Gastroesophageal sphincter (tissue), 4 donors: Measurements from ENCODE around the gene MTARC2. TPM values are rescaled to one million over a fixed set of nuclear protein-coding genes. Genes with fewer than 3 reads are reported as not detected.

Experiments
- ATAC-seq: fragments of 150-250 bp; one replicate; pipeline ENCODE4 v1.9.1; 2016; ENCODE audit warnings: mild to moderate bottlenecking, moderate library complexity
- H3K27ac ChIP-seq, 4 donors: fragments of 200-600 bp; sonication (generic) in 3 of 4; 1 replicate in 3 of 4; 2 replicates in 1 of 4; pipeline ENCODE4 v1.5.1; 2016 to 2019
- H3K27me3 ChIP-seq: fragments of 200-600 bp; sonication (generic); one replicate; pipeline ENCODE4 v1.5.1; 2019
- H3K36me3 ChIP-seq, 2 donors: fragments of 200-600 bp; sonication (generic); one replicate each; pipeline ENCODE4 v1.5.1; 2019; ENCODE audit warnings: control low read depth in 1 of 2
- H3K4me1 ChIP-seq, 3 donors: fragments of 200-600 bp; sonication (generic); 1 replicate in 2 of 3; 2 replicates in 1 of 3; pipeline ENCODE4 v1.5.1; 2016 to 2019; ENCODE audit warnings: control low read depth in 2 of 3
- H3K4me3 ChIP-seq, 2 donors: fragments of 200-600 bp; sonication (generic); one replicate each; pipeline ENCODE4 v1.5.1; 2019; ENCODE audit warnings: mild to moderate bottlenecking in 1 of 2, moderate library complexity in 1 of 2
- H3K9me3 ChIP-seq, 3 donors: fragments of 200-600 bp; sonication (generic); one replicate each; pipeline ENCODE4 v1.5.1; 2017 to 2019; ENCODE audit warnings: control low read depth in 2 of 3
- EP300 ChIP-seq: sonication (generic); formaldehyde crosslinking; IDR thresholded peaks from one replicate; pipeline ENCODE4 v1.6.1; 2017; ENCODE audit warnings: antibody characterized with exemption, mild to moderate bottlenecking
- POLR2A ChIP-seq, 2 donors: fragments of 450-650 bp; IDR thresholded peaks; one replicate each; pipeline ENCODE4 v1.6.1; 2017; ENCODE audit warnings: antibody characterized with exemption in 2 of 2, mild to moderate bottlenecking in 2 of 2, moderate library complexity in 1 of 2
- POLR2AphosphoS5 ChIP-seq: sonication (generic); formaldehyde crosslinking; IDR thresholded peaks from one replicate; pipeline ENCODE4 v1.6.1; 2017; ENCODE audit warnings: antibody characterized with exemption
- WGBS, 2 donors: methylation state at CpG; one replicate each; pipeline ENCODE4 v1.1.5; 2018; ENCODE audit warnings: low coverage in 1 of 2; 5-methylcytosine and 5-hydroxymethylcytosine counted together
- total RNA-seq, 4 donors: library from RNA; depleted of rRNA; stranded (reverse); fragments of >200 nt; gene quantifications; one replicate each; pipeline ENCODE4 v1.1.0, GENCODE V29; 2016
- TF ChIP-seq, protein P1 (sequence below), 4 experiments: fragments of 200-600 bp in 2 of 4; fragments of 450-650 bp in 2 of 4; sonication (generic) in 1 of 4; IDR thresholded peaks; one replicate each; pipeline ENCODE4 v1.5.1; 2017 to 2019; ENCODE audit warnings: antibody characterized with exemption in 4 of 4, mild to moderate bottlenecking in 2 of 4, moderate library complexity in 2 of 4

The MTARC2 gene
- total RNA-seq, 4 donors from 2014 or later, result 13.0 to 32.5 (median 17.9) TPM

DNA sequence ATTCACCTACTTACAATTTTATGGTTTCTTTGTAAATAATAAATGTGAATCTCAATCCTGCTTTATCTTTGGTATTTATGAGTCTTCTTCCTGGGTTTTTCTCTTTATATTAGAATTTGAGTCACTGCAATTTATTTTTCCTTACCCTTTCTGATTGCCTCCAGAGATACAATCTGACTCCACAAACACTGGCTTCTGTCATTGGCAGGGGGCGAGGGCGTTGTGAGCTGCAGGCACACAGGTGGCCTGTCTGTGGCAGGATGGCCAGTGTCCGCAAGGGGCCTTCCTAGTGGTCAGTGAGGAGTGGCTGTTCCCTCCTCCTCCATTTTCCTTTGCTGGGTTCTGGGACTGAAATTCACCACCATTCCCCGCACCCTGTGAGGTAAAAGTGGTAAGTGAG is 36.6 kb downstream of the MTARC2 start:
- no peak for TF ChIP-seq POLR2A (IDR thresholded peaks at IDR 0.05)
- TF ChIP-seq EP300, result no peak
- TF ChIP-seq POLR2AphosphoS5, result no peak
- TF ChIP-seq, protein P1, sequence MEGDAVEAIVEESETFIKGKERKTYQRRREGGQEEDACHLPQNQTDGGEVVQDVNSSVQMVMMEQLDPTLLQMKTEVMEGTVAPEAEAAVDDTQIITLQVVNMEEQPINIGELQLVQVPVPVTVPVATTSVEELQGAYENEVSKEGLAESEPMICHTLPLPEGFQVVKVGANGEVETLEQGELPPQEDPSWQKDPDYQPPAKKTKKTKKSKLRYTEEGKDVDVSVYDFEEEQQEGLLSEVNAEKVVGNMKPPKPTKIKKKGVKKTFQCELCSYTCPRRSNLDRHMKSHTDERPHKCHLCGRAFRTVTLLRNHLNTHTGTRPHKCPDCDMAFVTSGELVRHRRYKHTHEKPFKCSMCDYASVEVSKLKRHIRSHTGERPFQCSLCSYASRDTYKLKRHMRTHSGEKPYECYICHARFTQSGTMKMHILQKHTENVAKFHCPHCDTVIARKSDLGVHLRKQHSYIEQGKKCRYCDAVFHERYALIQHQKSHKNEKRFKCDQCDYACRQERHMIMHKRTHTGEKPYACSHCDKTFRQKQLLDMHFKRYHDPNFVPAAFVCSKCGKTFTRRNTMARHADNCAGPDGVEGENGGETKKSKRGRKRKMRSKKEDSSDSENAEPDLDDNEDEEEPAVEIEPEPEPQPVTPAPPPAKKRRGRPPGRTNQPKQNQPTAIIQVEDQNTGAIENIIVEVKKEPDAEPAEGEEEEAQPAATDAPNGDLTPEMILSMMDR (IDR thresholded peaks at IDR 0.05), result no peak
- Histone ChIP-seq H3K4me3 (no peak overlapping the region), H3K27ac (no peak overlapping the region), H3K27me3 (no peaks in the 10 kb centered on the region), H3K9me3 (no peaks in the 10 kb centered on the region), H3K4me1 (peaks cover 0 to 42% (median 6%) of the 10 kb centered on the region in 3 donors), H3K36me3 (peaks cover 0 to 51% of the 10 kb centered on the region in 2 donors)
- ATAC-seq, result no peak
- WGBS, 2 donors, result 100% methylated on average over 3 of the region's 4 CpGs; no CpG with 5 or more reads in 1 of the 2 donors

DNA sequence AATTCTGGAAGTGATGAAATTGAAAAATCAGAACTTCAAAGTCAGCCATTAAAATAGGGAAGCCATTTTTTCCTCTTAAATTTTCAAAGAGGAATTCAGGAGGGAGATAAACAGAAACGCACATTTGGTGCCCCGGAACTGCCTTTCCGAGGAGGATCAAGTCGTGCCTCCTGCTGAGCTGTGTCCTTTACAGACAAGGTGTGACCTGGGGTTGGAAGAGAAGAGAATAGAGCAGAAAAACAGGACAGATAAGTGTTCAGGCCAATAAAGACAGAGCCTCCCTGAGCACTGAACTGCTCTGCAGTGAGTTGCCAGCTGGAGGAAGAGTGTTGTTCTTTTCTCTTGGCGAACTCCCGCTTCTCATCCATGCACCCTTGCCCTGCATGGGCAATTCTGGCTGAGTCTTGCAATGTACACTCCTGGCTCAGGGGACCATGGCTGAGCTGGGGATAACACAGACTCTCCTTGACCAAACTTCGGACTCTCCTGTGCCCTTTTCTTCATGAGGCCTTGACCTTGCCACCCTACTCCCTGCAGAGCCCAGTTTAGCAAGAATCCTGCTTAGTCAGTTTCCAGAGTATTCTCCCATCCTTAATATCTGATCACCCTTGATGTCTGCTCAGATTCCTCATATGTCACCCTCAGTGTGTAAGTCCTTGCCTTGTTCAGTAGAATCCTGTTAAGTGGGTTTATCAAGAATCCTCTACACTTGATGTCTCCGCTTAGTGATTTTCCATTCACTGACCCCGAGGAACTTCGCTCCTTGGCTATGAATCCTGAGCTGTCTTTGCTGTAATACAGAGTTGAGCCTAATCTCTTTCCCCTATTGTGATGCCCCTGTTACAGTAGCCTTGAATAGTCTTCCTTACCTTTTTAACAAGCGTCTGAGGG is 37.3 kb downstream of the MTARC2 start:
- Histone ChIP-seq H3K4me1 (peaks cover 0 to 48% (median 6%) of the 10 kb centered on the region in 3 donors), H3K27me3 (no peaks in the 10 kb centered on the region), H3K9me3 (no peaks in the 10 kb centered on the region), H3K36me3 (peaks cover 0 to 44% of the 10 kb centered on the region in 2 donors), H3K4me3 (peak overlapping the region in 1 of 2 donors; percentile 78), H3K27ac (peak overlapping the region in 3 of 4 donors; percentile 48 to 81 (median 79))
- ATAC-seq, result no peak
- WGBS, 2 donors, result 90 to 92% methylated on average over 9 to 11 of the region's 11 CpGs
- no peak for TF ChIP-seq POLR2A (IDR thresholded peaks at IDR 0.05)
- TF ChIP-seq, protein P1 (IDR thresholded peaks at IDR 0.05), result no peak
- TF ChIP-seq EP300, result no peak
- TF ChIP-seq POLR2AphosphoS5, result no peak

DNA sequence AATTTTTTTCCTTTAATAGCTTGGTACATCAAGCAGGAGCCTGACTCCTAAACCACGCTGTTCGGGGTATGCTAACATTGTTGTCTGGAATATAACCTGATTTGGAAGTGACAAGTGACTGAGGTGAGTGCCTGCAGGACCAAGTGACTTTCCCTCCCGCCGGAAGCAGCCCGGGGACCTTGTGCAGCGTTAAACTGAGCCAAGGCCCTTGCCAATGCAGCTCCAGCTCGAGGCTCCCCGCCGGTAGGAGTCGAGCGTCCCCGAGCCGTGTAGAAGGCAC is 37.9 kb downstream of the MTARC2 start:
- Histone ChIP-seq H3K4me3 (peak overlapping the region; percentile 63 to 78), H3K9me3 (no peaks in the 10 kb centered on the region), H3K27ac (peak overlapping the region in 3 of 4 donors; percentile 48 to 81 (median 79)), H3K36me3 (peaks cover 0 to 38% of the 10 kb centered on the region in 2 donors), H3K4me1 (peaks cover 0 to 54% (median 6%) of the 10 kb centered on the region in 3 donors), H3K27me3 (no peaks in the 10 kb centered on the region)
- ATAC-seq, result peak; percentile 31
- TF ChIP-seq, protein P1 (IDR thresholded peaks at IDR 0.05), result no peak
- TF ChIP-seq EP300 (no peak), POLR2A (IDR thresholded peaks at IDR 0.05) (no peak), POLR2AphosphoS5 (no peak)
- 79 to 82% methylated on average over 2 of the region's 13 CpGs for WGBS, 2 donors

DNA sequence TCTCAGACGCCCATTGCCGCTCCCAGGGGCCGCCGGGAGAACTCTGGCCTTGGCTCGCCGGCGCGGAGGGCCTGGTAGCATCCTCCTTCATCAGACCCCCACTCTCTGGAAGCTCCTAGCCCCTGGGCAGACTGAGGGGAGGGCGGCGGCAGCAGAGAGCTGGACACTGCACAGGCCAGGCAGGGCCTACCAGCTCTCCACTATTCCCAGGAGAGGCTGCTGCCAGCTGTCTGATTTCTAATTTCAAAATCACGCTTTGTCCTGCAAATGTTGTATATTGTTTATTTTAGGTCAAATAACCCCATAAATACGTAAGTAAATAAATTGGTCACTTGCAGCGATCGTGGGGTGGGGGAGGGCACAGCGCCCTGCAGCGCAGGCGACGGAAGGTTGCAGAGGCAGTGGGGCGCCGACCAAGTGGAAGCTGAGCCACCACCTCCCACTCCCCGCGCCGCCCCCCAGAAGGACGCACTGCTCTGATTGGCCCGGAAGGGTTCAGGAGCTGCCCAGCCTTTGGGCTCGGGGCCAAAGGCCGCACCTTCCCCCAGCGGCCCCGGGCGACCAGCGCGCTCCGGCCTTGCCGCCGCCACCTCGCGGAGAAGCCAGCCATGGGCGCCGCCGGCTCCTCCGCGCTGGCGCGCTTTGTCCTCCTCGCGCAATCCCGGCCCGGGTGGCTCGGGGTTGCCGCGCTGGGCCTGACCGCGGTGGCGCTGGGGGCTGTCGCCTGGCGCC is 38.4 kb downstream of the MTARC2 start, which contains the start of gene MTARC1:
TSS of gene MTARC1 (plus strand) at position 577 of the 732 bp plus-strand sequence. CDS start at position 609, 32 bp downstream.
- Histone ChIP-seq H3K9me3 (no peaks in the 10 kb centered on the region), H3K4me1 (peaks cover 0 to 59% (median 6%) of the 10 kb centered on the region in 3 donors), H3K4me3 (peak within 1 kb of the TSS; percentile 63 to 78), H3K36me3 (peaks cover 0 to 33% of the 10 kb centered on the region in 2 donors), H3K27ac (peak within 1 kb of the TSS in 3 of 4 donors; percentile 48 to 81 (median 79)), H3K27me3 (no peaks in the 10 kb centered on the region)
- peak; percentile 75 for ATAC-seq
- TF ChIP-seq POLR2A (IDR thresholded peaks at IDR 0.05), result no peak
- TF ChIP-seq, protein P1 (IDR thresholded peaks at IDR 0.05), result peak in 3 of 4 experiments; percentile 34 to 51 (median 37)
- WGBS, 2 donors, result 0% methylated on average over 2 of the region's 56 CpGs; no CpG with 5 or more reads in 1 of the 2 donors
